ENCODE measurements around the gene TUBGCP2. TPM values are rescaled to one million over a fixed set of nuclear protein-coding genes. Genes with fewer than 3 reads are reported as not detected.

Gene TUBGCP2, protein sequence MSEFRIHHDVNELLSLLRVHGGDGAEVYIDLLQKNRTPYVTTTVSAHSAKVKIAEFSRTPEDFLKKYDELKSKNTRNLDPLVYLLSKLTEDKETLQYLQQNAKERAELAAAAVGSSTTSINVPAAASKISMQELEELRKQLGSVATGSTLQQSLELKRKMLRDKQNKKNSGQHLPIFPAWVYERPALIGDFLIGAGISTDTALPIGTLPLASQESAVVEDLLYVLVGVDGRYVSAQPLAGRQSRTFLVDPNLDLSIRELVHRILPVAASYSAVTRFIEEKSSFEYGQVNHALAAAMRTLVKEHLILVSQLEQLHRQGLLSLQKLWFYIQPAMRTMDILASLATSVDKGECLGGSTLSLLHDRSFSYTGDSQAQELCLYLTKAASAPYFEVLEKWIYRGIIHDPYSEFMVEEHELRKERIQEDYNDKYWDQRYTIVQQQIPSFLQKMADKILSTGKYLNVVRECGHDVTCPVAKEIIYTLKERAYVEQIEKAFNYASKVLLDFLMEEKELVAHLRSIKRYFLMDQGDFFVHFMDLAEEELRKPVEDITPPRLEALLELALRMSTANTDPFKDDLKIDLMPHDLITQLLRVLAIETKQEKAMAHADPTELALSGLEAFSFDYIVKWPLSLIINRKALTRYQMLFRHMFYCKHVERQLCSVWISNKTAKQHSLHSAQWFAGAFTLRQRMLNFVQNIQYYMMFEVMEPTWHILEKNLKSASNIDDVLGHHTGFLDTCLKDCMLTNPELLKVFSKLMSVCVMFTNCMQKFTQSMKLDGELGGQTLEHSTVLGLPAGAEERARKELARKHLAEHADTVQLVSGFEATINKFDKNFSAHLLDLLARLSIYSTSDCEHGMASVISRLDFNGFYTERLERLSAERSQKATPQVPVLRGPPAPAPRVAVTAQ
- 56.7 and 66.9 TPM in 2 replicates for total RNA-seq

DNA sequence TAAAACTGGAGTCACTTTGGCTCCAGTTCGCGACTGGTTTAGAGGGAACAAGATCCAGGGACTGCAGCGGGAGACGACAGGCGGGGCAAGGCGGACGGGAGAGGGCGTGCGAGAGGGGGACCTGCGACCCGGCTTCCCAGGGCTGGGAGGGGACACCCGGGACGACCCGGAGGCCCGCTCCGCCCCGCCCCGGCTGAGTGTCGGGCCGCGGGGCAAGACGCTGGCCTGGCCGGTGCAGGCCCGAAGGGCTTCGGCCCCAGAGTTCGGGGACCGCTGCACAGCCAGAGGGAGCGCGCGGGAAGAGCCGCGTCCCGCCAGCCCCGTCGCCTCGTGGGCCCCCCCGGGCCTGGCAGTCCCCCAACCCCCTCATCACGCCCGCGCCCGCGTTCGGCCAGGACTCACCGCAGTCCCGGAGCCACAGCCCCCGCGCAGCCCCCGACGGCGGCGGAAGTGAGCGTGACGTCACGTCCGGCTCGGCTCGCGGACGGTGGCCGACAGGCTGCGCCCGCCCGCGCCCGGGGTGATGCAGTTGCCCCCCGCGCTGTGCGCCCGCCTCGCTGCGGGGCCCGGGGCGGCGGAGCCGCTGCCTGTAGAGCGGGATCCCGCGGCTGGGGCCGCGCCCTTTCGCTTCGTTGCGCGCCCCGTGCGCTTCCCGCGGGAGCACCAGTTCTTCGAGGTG, at the start of gene TUBGCP2, which contains the start of gene ZNF511:
TSS of gene TUBGCP2 (minus strand) at position 452 of the 679 bp plus-strand sequence. CDS start 5,931 bp downstream, outside the sequence.
TSS of gene ZNF511 (plus strand) at position 494 of the 679 bp plus-strand sequence. CDS start at position 524, 30 bp downstream.
- TF ChIP-seq, protein P1, sequence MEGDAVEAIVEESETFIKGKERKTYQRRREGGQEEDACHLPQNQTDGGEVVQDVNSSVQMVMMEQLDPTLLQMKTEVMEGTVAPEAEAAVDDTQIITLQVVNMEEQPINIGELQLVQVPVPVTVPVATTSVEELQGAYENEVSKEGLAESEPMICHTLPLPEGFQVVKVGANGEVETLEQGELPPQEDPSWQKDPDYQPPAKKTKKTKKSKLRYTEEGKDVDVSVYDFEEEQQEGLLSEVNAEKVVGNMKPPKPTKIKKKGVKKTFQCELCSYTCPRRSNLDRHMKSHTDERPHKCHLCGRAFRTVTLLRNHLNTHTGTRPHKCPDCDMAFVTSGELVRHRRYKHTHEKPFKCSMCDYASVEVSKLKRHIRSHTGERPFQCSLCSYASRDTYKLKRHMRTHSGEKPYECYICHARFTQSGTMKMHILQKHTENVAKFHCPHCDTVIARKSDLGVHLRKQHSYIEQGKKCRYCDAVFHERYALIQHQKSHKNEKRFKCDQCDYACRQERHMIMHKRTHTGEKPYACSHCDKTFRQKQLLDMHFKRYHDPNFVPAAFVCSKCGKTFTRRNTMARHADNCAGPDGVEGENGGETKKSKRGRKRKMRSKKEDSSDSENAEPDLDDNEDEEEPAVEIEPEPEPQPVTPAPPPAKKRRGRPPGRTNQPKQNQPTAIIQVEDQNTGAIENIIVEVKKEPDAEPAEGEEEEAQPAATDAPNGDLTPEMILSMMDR (IDR thresholded peaks at IDR 0.05; ENCODE audit: insufficient read depth, low read depth, low read length), result peak; percentile 16
- peak; percentile 82 for DNase-seq (ENCODE audit: low read depth)
- peak within 1 kb of the TSS; percentile 83 for H3K4me3 ChIP-seq (ENCODE audit: low read depth, low read length)

DNA sequence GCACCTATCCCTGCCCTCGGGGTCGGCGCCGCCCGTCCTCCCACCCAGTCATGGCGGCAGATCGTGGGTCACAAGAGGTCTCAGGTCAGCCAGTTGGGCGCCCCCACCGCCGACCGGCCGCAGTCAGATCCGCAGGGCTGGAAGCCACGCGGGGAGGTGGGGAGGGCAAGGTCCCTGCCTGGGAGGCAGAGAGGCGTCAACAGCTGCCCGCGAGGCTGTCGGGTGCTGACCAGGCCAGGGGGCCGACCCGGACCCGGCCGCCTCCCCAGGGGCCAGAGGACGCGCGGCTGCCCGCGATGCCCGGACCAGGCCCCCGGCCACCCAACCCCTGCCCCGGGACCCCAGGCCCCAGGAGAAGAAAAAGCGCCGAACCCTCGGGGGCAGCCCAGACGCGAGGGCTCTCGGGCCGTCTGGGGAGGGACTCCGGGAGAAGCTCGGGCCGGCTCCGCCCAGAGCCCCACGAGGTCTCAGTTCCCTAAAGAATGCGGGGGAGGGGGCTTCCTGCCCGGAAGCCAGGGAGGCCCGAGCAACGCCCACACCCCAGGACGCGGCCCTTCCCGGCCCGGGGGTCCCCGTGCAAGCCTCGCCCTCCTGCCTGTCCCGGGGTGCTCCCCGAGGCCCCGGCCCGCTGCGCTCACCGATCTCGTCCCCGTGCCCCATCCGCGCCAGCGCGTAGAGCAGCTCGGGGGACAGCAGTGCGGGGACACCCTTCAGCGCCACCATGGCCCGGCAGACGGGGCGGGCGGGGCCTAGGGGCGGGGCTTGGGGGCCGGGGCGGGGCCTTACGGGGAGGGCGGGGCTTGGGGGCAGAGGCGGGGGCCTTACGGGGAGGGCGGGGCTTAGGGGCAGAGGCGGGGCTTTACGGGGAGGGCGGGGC, 48.9 kb upstream of the TUBGCP2 start, which contains the start of gene FUOM:
TSS of gene FUOM (minus strand) at position 735 of the 877 bp plus-strand sequence. CDS start at position 723, 12 bp downstream.
- peak; percentile 56 for DNase-seq (ENCODE audit: low read depth)
- TF ChIP-seq, protein P1 (IDR thresholded peaks at IDR 0.05; ENCODE audit: insufficient read depth, low read depth, low read length), result no peak
- peak within 1 kb of the TSS; percentile 60 for H3K4me3 ChIP-seq (ENCODE audit: low read depth, low read length)

DNA sequence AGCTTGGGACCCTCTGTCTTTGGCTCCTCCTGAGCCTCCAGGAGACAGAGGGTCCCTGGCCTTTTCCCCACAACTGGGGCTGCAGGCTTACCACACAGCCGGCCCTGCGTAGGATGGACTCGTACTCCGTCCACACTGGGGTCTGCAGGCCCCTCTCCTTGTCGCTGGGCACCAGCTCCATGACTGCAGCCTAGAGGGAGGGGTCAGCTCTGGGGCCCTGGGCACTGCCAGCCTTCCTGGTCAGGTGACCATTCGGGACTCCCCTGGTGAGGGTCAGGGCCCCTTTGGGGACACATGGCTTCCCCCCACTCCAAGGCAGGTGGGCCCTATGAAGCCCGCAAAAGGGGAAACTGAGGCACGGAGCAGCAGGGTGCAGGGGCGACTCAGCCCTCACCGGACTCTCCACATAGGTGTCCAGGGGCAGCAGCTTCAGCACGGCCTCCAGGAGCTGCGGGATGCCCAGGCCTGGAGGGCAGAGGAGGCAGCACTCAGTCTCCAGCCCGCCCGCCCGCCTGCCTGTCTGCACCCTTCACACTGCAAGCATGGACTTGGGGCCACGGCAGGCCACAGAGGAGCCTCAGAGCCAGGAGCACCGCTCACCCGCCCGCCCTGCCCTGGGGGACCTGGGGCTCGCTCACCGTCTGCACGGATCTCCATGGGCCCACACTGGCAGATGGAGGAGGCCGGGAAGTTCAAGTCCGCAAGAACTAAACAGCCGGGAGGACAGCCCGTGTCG, 48.0 kb upstream of the TUBGCP2 start:
- peak overlapping the region; percentile 60 for H3K4me3 ChIP-seq (ENCODE audit: low read depth, low read length)
- DNase-seq (ENCODE audit: low read depth), result no peak
- TF ChIP-seq, protein P1 (IDR thresholded peaks at IDR 0.05; ENCODE audit: insufficient read depth, low read depth, low read length), result no peak

DNA sequence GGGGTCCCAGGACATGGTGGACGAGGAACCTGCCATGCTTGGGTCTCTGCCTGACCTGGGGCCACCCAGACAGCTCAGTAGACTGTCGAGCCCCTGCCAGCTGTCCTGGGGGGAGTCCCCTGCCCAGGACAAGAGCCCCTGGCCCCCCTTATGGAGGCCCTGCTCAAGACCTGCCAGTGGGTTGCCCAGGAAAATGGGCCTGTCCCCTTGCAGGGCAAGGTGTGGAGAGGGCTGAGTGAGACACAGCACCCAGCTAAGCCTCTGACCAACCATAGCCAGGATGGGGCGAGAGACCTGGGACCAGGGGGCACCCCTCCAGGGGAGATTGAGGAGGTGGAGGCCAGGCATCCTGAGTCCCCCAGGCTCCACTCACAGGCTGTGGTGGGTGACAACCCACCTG, 47.3 kb upstream of the TUBGCP2 start:
- TF ChIP-seq, protein P1 (IDR thresholded peaks at IDR 0.05; ENCODE audit: insufficient read depth, low read depth, low read length), result no peak
- DNase-seq (ENCODE audit: low read depth), result no peak
- no peak overlapping the region for H3K4me3 ChIP-seq (ENCODE audit: low read depth, low read length)

DNA sequence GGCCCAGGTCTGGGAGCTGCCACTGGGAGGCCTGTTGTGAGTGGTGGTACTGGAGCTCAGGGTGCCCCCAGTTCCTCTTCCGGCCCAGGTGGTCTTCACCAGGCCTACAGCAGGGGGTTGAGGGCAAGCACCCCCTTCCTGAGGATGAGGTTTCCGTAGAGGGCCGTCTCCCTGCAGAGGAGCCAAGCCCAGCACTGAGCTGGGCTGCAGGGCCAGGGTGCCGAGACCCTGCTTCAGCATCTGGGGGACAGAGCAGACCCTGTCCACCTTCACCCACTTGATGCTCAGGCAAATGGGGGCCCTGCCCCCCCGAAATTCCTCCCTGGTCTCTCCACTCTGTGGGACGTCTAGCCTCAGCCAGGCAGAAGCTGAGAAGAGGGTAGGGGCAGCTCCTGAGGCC, 46.6 kb upstream of the TUBGCP2 start:
- no peak for DNase-seq (ENCODE audit: low read depth)
- TF ChIP-seq, protein P1 (IDR thresholded peaks at IDR 0.05; ENCODE audit: insufficient read depth, low read depth, low read length), result no peak
- H3K4me3 ChIP-seq (ENCODE audit: low read depth, low read length), result no peak overlapping the region
